Gastroesophageal sphincter (tissue), 3 donors: ENCODE data around the gene PPP1R26.

Experiments used
- POLR2A ChIP-seq, 2 donors: fragments of 450-650 bp; IDR thresholded peaks; one replicate each; pipeline ENCODE4 v1.6.1; 2017; ENCODE audit warnings: antibody characterized with exemption in 2 of 2, mild to moderate bottlenecking in 2 of 2, moderate library complexity in 1 of 2
- POLR2AphosphoS5 ChIP-seq: sonication (generic); formaldehyde crosslinking; IDR thresholded peaks from one replicate; pipeline ENCODE4 v1.6.1; 2017; ENCODE audit warnings: antibody characterized with exemption
- TF ChIP-seq, protein P1 (sequence below), 4 experiments: fragments of 200-600 bp in 2 of 4; fragments of 450-650 bp in 2 of 4; sonication (generic) in 1 of 4; IDR thresholded peaks; one replicate each; pipeline ENCODE4 v1.5.1; 2017 to 2019; ENCODE audit warnings: antibody characterized with exemption in 4 of 4, mild to moderate bottlenecking in 2 of 4, moderate library complexity in 2 of 4

DNA sequence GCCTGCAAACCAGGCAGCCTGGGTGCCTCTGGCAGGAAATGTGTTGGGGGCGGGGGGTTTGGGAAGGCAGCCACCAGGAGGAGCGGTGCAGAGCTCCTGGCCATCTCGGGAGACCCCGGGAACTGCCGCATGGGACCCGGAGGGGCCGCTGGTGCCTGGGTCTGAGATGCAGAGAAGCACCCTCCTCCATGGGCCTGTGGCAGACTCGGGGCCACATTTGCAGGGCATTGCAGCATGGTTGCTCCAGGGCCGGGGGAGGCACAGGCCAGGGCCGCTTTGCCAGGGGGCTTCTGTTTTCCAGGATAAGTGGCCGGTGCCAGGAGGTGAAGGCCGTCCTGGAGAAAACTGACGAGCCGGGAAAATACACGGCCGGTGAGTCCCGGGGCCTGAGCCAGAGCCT, 43.3 kb downstream of the PPP1R26 start:
- TF ChIP-seq, protein P1, sequence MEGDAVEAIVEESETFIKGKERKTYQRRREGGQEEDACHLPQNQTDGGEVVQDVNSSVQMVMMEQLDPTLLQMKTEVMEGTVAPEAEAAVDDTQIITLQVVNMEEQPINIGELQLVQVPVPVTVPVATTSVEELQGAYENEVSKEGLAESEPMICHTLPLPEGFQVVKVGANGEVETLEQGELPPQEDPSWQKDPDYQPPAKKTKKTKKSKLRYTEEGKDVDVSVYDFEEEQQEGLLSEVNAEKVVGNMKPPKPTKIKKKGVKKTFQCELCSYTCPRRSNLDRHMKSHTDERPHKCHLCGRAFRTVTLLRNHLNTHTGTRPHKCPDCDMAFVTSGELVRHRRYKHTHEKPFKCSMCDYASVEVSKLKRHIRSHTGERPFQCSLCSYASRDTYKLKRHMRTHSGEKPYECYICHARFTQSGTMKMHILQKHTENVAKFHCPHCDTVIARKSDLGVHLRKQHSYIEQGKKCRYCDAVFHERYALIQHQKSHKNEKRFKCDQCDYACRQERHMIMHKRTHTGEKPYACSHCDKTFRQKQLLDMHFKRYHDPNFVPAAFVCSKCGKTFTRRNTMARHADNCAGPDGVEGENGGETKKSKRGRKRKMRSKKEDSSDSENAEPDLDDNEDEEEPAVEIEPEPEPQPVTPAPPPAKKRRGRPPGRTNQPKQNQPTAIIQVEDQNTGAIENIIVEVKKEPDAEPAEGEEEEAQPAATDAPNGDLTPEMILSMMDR (IDR thresholded peaks at IDR 0.05), result no peak
- TF ChIP-seq POLR2A (IDR thresholded peaks at IDR 0.05), result no peak
- no peak for TF ChIP-seq POLR2AphosphoS5
